Measurements from ENCODE around the gene MEI1.

- TF ChIP-seq REST (IDR thresholded peaks at IDR 0.05; ENCODE audit: insufficient read depth in 1 of 2, low read depth in 2 of 2, low read length in 1 of 2) = no peak
- TF ChIP-seq, protein P1, sequence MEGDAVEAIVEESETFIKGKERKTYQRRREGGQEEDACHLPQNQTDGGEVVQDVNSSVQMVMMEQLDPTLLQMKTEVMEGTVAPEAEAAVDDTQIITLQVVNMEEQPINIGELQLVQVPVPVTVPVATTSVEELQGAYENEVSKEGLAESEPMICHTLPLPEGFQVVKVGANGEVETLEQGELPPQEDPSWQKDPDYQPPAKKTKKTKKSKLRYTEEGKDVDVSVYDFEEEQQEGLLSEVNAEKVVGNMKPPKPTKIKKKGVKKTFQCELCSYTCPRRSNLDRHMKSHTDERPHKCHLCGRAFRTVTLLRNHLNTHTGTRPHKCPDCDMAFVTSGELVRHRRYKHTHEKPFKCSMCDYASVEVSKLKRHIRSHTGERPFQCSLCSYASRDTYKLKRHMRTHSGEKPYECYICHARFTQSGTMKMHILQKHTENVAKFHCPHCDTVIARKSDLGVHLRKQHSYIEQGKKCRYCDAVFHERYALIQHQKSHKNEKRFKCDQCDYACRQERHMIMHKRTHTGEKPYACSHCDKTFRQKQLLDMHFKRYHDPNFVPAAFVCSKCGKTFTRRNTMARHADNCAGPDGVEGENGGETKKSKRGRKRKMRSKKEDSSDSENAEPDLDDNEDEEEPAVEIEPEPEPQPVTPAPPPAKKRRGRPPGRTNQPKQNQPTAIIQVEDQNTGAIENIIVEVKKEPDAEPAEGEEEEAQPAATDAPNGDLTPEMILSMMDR (IDR thresholded peaks at IDR 0.05) = no peak
Observed at GRCh38 chr22:41830174-41830573, 130.9 kb downstream of the MEI1 start.

Measured in Panc1 (cell line).